ENCODE results near the gene EHD1.

The EHD1 gene

DNA sequence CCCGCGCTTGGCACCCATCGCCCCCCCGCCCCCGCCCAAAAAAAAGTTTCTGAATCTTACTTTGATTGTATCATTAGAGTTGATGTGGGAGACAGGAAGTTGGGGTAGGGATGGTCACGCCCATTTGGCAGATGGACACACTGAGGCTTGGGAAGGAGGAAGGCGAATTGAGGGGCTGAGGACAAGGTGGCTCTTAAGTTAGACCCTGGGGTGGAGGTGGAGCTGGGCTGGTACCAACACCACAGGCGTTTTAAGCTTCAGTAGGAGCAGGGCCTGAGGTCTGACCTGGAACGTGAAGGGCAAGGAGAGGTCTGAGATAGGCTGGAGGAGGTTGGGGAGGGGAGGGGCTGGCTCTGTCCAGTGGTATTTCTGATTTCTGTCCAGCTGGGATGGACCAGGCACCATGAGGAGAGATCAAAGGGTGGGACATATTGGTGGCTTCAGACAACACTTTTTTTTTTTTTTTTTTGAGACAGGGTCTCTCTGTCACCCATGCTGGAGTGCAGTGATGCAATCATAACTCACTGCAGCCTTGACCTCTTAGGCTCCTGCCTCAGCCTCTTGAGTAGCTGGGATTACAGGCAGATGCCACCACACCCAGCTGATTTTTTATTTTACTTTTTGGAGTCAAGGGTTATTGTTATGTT is 33.2 kb downstream of the EHD1 start:
- Histone ChIP-seq H3K27me3 (ENCODE audit: control insufficient read depth, low read length) (no peaks in the 10 kb centered on the region), H3K4me3 (ENCODE audit: low read length) (peak overlapping the region; percentile 76), H4K20me1 (ENCODE audit: control insufficient read depth, insufficient read depth, low read depth, low read length) (no peaks in the 10 kb centered on the region), H3F3A (ENCODE audit: control insufficient read depth, insufficient read depth) (peaks cover 38% of the 10 kb centered on the region), H3K36me3 (ENCODE audit: control insufficient read depth, low read length) (0 out of 2 replicates have a peak, but pooled peaks cover 2% of the 10 kb centered on the region), H3K9me2 (replicated peaks; ENCODE audit: control insufficient read depth, low read length) (no peaks in the 10 kb centered on the region), H3K79me2 (ENCODE audit: control insufficient read depth, low read length) (no peaks in the 10 kb centered on the region), H3K27ac (ENCODE audit: low read depth, low read length) (no peak overlapping the region), H3K4me1 (ENCODE audit: control insufficient read depth, low read length) (peaks cover 53% of the 10 kb centered on the region), H3K9me3 (ENCODE audit: control insufficient read depth, insufficient read depth, low read length) (no peaks in the 10 kb centered on the region), H3K4me2 (ENCODE audit: low read length) (peak overlapping the region; percentile 71)
- no peak for TF ChIP-seq EZH2phosphoT487 (IDR thresholded peaks at IDR 0.05; ENCODE audit: borderline replicate concordance, low read length)
- TF ChIP-seq CTCF (IDR thresholded peaks at IDR 0.05; ENCODE audit: low read depth, low read length, poor library complexity, severe bottlenecking) = no peak

- Histone ChIP-seq H3K79me2 (ENCODE audit: control insufficient read depth, low read length) (no peaks in the 10 kb centered on the region), H3K9me2 (replicated peaks; ENCODE audit: control insufficient read depth, low read length) (no peaks in the 10 kb centered on the region), H3K4me3 (ENCODE audit: low read length) (peak within 1 kb of the TSS; percentile 76), H3F3A (ENCODE audit: control insufficient read depth, insufficient read depth) (peaks cover 32% of the 10 kb centered on the region), H3K9me3 (ENCODE audit: control insufficient read depth, insufficient read depth, low read length) (no peaks in the 10 kb centered on the region), H3K4me2 (ENCODE audit: low read length) (peak within 1 kb of the TSS; percentile 71), H3K27me3 (ENCODE audit: control insufficient read depth, low read length) (no peaks in the 10 kb centered on the region), H3K36me3 (ENCODE audit: control insufficient read depth, low read length) (no peaks in the 10 kb centered on the region), H3K27ac (ENCODE audit: low read depth, low read length) (no peak within 1 kb of the TSS), H4K20me1 (ENCODE audit: control insufficient read depth, insufficient read depth, low read depth, low read length) (no peaks in the 10 kb centered on the region), H3K4me1 (ENCODE audit: control insufficient read depth, low read length) (peaks cover 45% of the 10 kb centered on the region)
- TF ChIP-seq CTCF (IDR thresholded peaks at IDR 0.05; ENCODE audit: low read depth, low read length, poor library complexity, severe bottlenecking) (peak; percentile 74), EZH2phosphoT487 (IDR thresholded peaks at IDR 0.05; ENCODE audit: borderline replicate concordance, low read length) (no peak)
Measured at GRCh38 chr11:64844330-64845128, 33.9 kb downstream of the EHD1 start, which contains the start of gene CDC42BPG. Gene CDC42BPG (minus strand): TSS chr11:64844653. CDS start chr11:64844569, 84 bp downstream.

- H3K4me2 ChIP-seq (ENCODE audit: low read length) = peak overlapping the region; percentile 71
- no peak for TF ChIP-seq CTCF (IDR thresholded peaks at IDR 0.05; ENCODE audit: low read depth, low read length, poor library complexity, severe bottlenecking)
- TF ChIP-seq EZH2phosphoT487 (IDR thresholded peaks at IDR 0.05; ENCODE audit: borderline replicate concordance, low read length) = no peak
- no peaks in the 10 kb centered on the region for H4K20me1 ChIP-seq (ENCODE audit: control insufficient read depth, insufficient read depth, low read depth, low read length)
- H3F3A ChIP-seq (ENCODE audit: control insufficient read depth, insufficient read depth) = peaks cover 24% of the 10 kb centered on the region
- no peaks in the 10 kb centered on the region for H3K79me2 ChIP-seq (ENCODE audit: control insufficient read depth, low read length)
- H3K4me1 ChIP-seq (ENCODE audit: control insufficient read depth, low read length) = peaks cover 38% of the 10 kb centered on the region
- no peaks in the 10 kb centered on the region for H3K36me3 ChIP-seq (ENCODE audit: control insufficient read depth, low read length)
- H3K9me3 ChIP-seq (ENCODE audit: control insufficient read depth, insufficient read depth, low read length) = no peaks in the 10 kb centered on the region
- no peaks in the 10 kb centered on the region for H3K9me2 ChIP-seq (replicated peaks; ENCODE audit: control insufficient read depth, low read length)
- peak overlapping the region; percentile 76 for H3K4me3 ChIP-seq (ENCODE audit: low read length)
- H3K27me3 ChIP-seq (ENCODE audit: control insufficient read depth, low read length) = no peaks in the 10 kb centered on the region
- no peak overlapping the region for H3K27ac ChIP-seq (ENCODE audit: low read depth, low read length)
Measured at GRCh38 chr11:64843686-64844329, 34.6 kb downstream of the EHD1 start.
